PC-3 (cell line): ENCODE measurements around the gene PGLYRP4. TPM values are rescaled to one million over a fixed set of nuclear protein-coding genes. Genes with fewer than 3 reads are reported as not detected.

ENCODE experiments used
- ATAC-seq: fragments of 200-7000 bp; cut with Tn5 transposase; 2 replicates; pipeline ENCODE4 v1.9.1; 2020; ENCODE audit warnings: mild to moderate bottlenecking, moderate library complexity
- BruUV-seq: library from RNA; stranded (reverse); fragments of 400-500 nt; replicated peaks from 2 replicates; lab custom pipeline; 2021; lab: Mats Ljungman, UMichigan
- CTCF ChIA-PET: fragments of 300-600 bp; sonication (Branson Sonifier 250); formaldehyde crosslinking; loops from one replicate; lab custom pipeline; 2022; ENCODE audit warnings: antibody characterized with exemption; lab: Charles Lee
- POLR2A ChIA-PET: fragments of 300-600 bp; sonication (Branson Sonifier 250); formaldehyde crosslinking; loops from one replicate; lab custom pipeline; 2022; ENCODE audit warnings: antibody characterized with exemption; ENCODE audit not compliant: unreplicated experiment; lab: Charles Lee
- DNase-seq: peaks from one replicate; pipeline ENCODE4 v3.0.0-alpha.2; 2015
- H2AFZ ChIP-seq: fragments of 300-600 bp; sonication (generic); 2 replicates; pipeline ENCODE4 v1.6.0; 2016; ENCODE audit warnings: antibody characterized with exemption, low read length
- H3F3A ChIP-seq: fragments of 300-600 bp; sonication (generic); one replicate; pipeline ENCODE4 v1.6.0; 2017; ENCODE audit warnings: antibody characterized with exemption, low read length, control low read depth, mild to moderate bottlenecking; ENCODE audit not compliant: unreplicated experiment
- H3K27ac ChIP-seq: fragments of 300-600 bp; sonication (generic); 2 replicates; pipeline ENCODE4 v1.5.1; 2016; ENCODE audit warnings: mild to moderate bottlenecking, low read length
- H3K27me3 ChIP-seq: fragments of 300-600 bp; sonication (generic); 2 replicates; pipeline ENCODE4 v1.6.1; 2016; ENCODE audit warnings: low read length, mixed read lengths
- H3K36me3 ChIP-seq: fragments of 300-600 bp; sonication (generic); 2 replicates; pipeline ENCODE4 v1.6.1; 2016; ENCODE audit warnings: low read depth, mixed run types, low read length, mixed read lengths
- H3K4me1 ChIP-seq: fragments of 300-600 bp; sonication (generic); 2 replicates; pipeline ENCODE4 v1.5.1; 2016; ENCODE audit warnings: low read length; ENCODE audit not compliant: insufficient read depth
- H3K4me2 ChIP-seq: fragments of 300-600 bp; sonication (generic); 2 replicates; pipeline ENCODE4 v1.6.0; 2016; ENCODE audit warnings: low read length
- H3K4me3 ChIP-seq: fragments of 300-600 bp; sonication (generic); 2 replicates; pipeline ENCODE4 v1.5.1; 2016; ENCODE audit warnings: mild to moderate bottlenecking, low read length, mixed read lengths
- H3K79me2 ChIP-seq: fragments of 300-600 bp; sonication (generic); 2 replicates; pipeline ENCODE4 v1.6.1; 2017; ENCODE audit warnings: low read length, mixed read lengths
- H3K9ac ChIP-seq: fragments of 300-600 bp; sonication (generic); 2 replicates; pipeline ENCODE4 v1.6.0; 2016; ENCODE audit warnings: mild to moderate bottlenecking, low read length
- H3K9me2 ChIP-seq: fragments of 300-600 bp; sonication (generic); replicated peaks from 2 replicates; pipeline ENCODE4 v1.6.1; 2016; ENCODE audit warnings: mixed run types, low read length, mixed read lengths
- H3K9me3 ChIP-seq: fragments of 300-600 bp; sonication (generic); 2 replicates; pipeline ENCODE4 v1.6.1; 2016; ENCODE audit warnings: low read length, mixed read lengths
- H4K20me1 ChIP-seq: fragments of 300-600 bp; sonication (generic); 2 replicates; pipeline ENCODE4 v1.6.1; 2016; ENCODE audit warnings: low read length, mixed read lengths
- EZH2 ChIP-seq: fragments of 300-600 bp; sonication (generic); IDR thresholded peaks from one replicate; pipeline ENCODE4 v1.6.1; 2017; ENCODE audit warnings: antibody characterized with exemption, mild to moderate bottlenecking, low read length; ENCODE audit not compliant: unreplicated experiment
- EZH2phosphoT487 ChIP-seq: fragments of 300-600 bp; sonication (generic); IDR thresholded peaks from 2 replicates; pipeline ENCODE4 v1.6.1; 2018; ENCODE audit warnings: mild to moderate bottlenecking, antibody characterized with exemption, low read length, borderline replicate concordance
- intact Hi-C: fragments of 100-400 bp; cut with micrococcal nuclease; formaldehyde crosslinking; loops from 2 replicates; pipeline ENCODE4 v1.9.0; 2023
- total RNA-seq: library from RNA; depleted of rRNA; stranded (reverse); fragments of >200 nt; gene quantifications from 2 replicates; pipeline ENCODE4 v1.2.3, GENCODE V29; 2014
- TF ChIP-seq, protein P1 (sequence below): fragments of 300-600 bp; sonication (generic); conservative IDR thresholded peaks from 2 replicates; pipeline ENCODE4 v1.5.1; 2017; ENCODE audit warnings: antibody characterized with exemption, low read depth, mild to moderate bottlenecking, low read length

Gene PGLYRP4
- total RNA-seq, 1 experiment from 2014 or later: not detected

DNA sequence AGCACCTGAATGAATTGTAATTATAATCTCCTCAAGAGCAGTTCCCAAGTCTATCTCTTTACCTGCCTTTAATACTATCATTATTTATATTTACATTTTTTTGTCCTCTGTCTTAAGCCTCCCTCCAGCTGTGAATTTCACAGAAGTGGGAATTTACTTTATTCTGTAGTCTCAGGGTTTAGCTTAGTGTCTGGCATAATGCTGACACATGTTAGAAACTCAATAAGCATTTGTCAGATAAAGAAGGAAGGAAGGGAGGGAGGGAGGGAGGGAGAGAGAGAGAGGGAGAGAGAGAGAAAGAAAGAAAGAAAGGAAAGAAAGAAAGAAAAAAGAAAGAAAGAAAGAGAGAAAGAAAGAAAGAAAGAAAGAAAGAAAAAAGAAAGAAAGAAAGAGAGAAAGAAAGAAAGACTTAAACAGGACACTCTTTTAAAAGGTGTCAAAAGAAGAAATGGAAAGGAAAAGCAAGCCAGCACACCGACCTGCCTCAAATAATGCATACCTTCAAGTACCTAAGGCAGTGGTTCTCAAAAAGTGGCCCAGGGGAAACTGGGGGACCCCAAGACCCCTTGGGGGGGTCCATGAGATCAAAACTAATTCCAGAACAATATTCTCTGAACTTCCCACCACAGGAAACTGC, 1.8 kb upstream of the PGLYRP4 start:
- ATAC-seq: no peak
- DNase-seq: no peak
- Histone ChIP-seq H3K9ac (no peak overlapping the region), H3K4me3 (no peak overlapping the region), H3F3A (no peaks in the 10 kb centered on the region), H3K36me3 (no peaks in the 10 kb centered on the region), H2AFZ (no peak overlapping the region), H4K20me1 (no peaks in the 10 kb centered on the region), H3K27me3 (peaks cover 60% of the 10 kb centered on the region), H3K9me3 (no peaks in the 10 kb centered on the region), H3K4me1 (peaks cover 14% of the 10 kb centered on the region; the same call in 1 of the 2 replicates), H3K4me2 (no peak overlapping the region), H3K27ac (no peak overlapping the region), H3K9me2 (no peaks in the 10 kb centered on the region), H3K79me2 (no peaks in the 10 kb centered on the region)
- TF ChIP-seq EZH2phosphoT487 (no peak), EZH2 (no peak)
- TF ChIP-seq, protein P1, sequence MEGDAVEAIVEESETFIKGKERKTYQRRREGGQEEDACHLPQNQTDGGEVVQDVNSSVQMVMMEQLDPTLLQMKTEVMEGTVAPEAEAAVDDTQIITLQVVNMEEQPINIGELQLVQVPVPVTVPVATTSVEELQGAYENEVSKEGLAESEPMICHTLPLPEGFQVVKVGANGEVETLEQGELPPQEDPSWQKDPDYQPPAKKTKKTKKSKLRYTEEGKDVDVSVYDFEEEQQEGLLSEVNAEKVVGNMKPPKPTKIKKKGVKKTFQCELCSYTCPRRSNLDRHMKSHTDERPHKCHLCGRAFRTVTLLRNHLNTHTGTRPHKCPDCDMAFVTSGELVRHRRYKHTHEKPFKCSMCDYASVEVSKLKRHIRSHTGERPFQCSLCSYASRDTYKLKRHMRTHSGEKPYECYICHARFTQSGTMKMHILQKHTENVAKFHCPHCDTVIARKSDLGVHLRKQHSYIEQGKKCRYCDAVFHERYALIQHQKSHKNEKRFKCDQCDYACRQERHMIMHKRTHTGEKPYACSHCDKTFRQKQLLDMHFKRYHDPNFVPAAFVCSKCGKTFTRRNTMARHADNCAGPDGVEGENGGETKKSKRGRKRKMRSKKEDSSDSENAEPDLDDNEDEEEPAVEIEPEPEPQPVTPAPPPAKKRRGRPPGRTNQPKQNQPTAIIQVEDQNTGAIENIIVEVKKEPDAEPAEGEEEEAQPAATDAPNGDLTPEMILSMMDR: no peak
- no TSS peak for BruUV-seq
- CTCF ChIA-PET: no interaction called here
- intact Hi-C loops: loop anchor here (10.0 kb wide), 2 partner anchors 324 to 394 kb away; partner anchors contain the start of genes ILF2 and NPR1
- POLR2A ChIA-PET: no interaction called here

DNA sequence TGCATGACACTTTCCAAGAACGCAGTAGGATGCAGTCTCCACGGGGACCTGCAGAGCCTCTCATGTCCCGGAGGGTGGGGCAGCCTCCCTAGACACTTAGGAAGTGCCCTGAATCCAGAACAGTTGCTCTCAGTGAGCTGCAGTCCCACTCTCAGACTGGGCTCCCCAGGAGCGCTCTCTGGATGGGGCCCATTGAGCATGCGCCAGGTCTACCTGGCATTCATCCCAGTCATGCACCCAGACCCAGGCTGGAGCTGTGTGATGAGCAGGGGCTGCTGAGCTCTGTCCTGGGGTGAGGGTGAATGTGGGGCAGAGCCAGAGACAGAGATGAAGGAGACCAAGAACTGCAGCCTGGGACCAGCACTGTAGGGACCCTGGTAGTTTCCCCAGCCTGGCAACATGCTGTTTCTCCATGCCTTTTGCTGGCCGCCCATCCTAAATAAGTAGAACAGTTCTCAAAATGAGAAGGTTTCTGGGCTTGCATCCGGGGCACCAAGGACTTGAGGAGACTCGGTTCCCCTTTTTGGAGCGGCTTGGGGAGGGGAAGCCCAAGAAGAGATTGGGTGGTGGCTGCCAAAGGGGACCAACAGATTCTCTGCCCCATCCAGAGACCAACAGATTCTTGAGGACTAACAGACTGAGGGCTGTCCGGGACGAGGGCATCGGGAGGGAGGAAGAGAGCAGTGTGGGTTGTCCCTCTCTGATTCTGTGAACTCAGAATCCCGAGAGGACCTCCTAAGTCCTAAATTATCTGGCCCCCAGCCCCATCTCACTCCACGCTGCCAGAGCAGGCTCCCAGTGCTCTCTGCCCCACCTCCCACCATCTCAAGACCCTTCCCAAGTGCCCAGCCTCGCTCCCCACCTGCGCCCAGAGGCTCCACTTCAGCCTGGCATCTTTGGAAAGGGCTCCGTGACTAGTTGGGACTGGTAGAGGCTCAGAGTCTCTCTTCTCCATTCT, 1.0 kb upstream of the PGLYRP4 start:
- peaks cover 68% of the 10 kb centered on the region for H3K27me3 ChIP-seq
- no peak overlapping the region for H2AFZ ChIP-seq
- H3K4me2 ChIP-seq: no peak overlapping the region
- no peak overlapping the region for H3K27ac ChIP-seq
- H3K4me1 ChIP-seq: peaks cover 7% of the 10 kb centered on the region; the same call in 1 of the 2 replicates
- H3K36me3 ChIP-seq: no peaks in the 10 kb centered on the region
- CTCF ChIA-PET: no interaction called here
- ATAC-seq (no peak), DNase-seq (no peak)
- H3K4me3 ChIP-seq: no peak overlapping the region
- H3K9me2 ChIP-seq: no peaks in the 10 kb centered on the region
- intact Hi-C loops: loop anchor here (10.0 kb wide), 2 partner anchors 325 to 395 kb away; partner anchors contain the start of genes ILF2 and NPR1
- H3K9ac ChIP-seq: no peak overlapping the region
- POLR2A ChIA-PET: no interaction called here
- TF ChIP-seq EZH2phosphoT487 (no peak), EZH2 (no peak)
- TF ChIP-seq, protein P1: no peak
- H3K79me2 ChIP-seq: no peaks in the 10 kb centered on the region
- no peaks in the 10 kb centered on the region for H3F3A ChIP-seq
- no TSS peak for BruUV-seq
- H4K20me1 ChIP-seq: no peaks in the 10 kb centered on the region
- H3K9me3 ChIP-seq: no peaks in the 10 kb centered on the region
